Suprapubic skin (tissue), 4 donors: ENCODE measurements around the gene ATP2A3. TPM values are rescaled to one million over a fixed set of nuclear protein-coding genes. Genes with fewer than 3 reads are reported as not detected.
A peak's percentile ranks its signal among the peaks of the same experiment; 100 is the strongest.

Experiments
- DNase-seq, 2 donors: peaks; one replicate each; pipeline ENCODE4 v3.0.0-alpha.2; 2019; ENCODE audit warnings: low spot score in 2 of 2
- H3K27ac ChIP-seq: fragments of 200-600 bp; sonication (generic); one replicate; pipeline ENCODE4 v1.5.1; 2019
- H3K27me3 ChIP-seq: fragments of 200-600 bp; sonication (generic); one replicate; pipeline ENCODE4 v1.5.1; 2019
- H3K36me3 ChIP-seq: fragments of 200-600 bp; sonication (generic); one replicate; pipeline ENCODE4 v1.5.1; 2019
- H3K4me1 ChIP-seq: fragments of 200-600 bp; sonication (generic); one replicate; pipeline ENCODE4 v1.5.1; 2019
- H3K4me3 ChIP-seq: fragments of 200-600 bp; sonication (generic); one replicate; pipeline ENCODE4 v1.5.1; 2019; ENCODE audit warnings: mild to moderate bottlenecking
- H3K9me3 ChIP-seq: fragments of 200-600 bp; sonication (generic); one replicate; pipeline ENCODE4 v1.5.1; 2019
- EP300 ChIP-seq: sonication (generic); formaldehyde crosslinking; IDR thresholded peaks from one replicate; pipeline ENCODE4 v1.6.1; 2017; ENCODE audit warnings: antibody characterized with exemption
- POLR2A ChIP-seq, 2 donors: fragments of 450-650 bp; IDR thresholded peaks; one replicate each; pipeline ENCODE4 v1.6.1; 2017; ENCODE audit warnings: antibody characterized with exemption in 2 of 2, mild to moderate bottlenecking in 2 of 2, moderate library complexity in 2 of 2
- POLR2AphosphoS5 ChIP-seq, 3 donors: sonication (generic); formaldehyde crosslinking; IDR thresholded peaks; one replicate each; pipeline ENCODE4 v1.6.1; 2017; ENCODE audit warnings: antibody characterized with exemption in 3 of 3
- WGBS: methylation state at CpG from one replicate; pipeline ENCODE4 v1.1.5; 2018; 5-methylcytosine and 5-hydroxymethylcytosine counted together
- total RNA-seq, 4 donors: library from RNA; depleted of rRNA; stranded (reverse); fragments of >200 nt; gene quantifications; one replicate each; pipeline ENCODE4 v1.1.0, GENCODE V29; 2016
- TF ChIP-seq, protein P1 (sequence below), 2 donors: fragments of 200-600 bp in 1 of 2; fragments of 450-650 bp in 1 of 2; sonication (generic) in 1 of 2; IDR thresholded peaks; one replicate each; pipeline ENCODE4 v1.5.1; 2016 to 2019; ENCODE audit warnings: antibody characterized with exemption in 2 of 2, mild to moderate bottlenecking in 1 of 2, moderate library complexity in 1 of 2

The ATP2A3 gene
- total RNA-seq: 10 to 100 TPM; 22.4 to 61.7 (median 34.7) TPM

DNA sequence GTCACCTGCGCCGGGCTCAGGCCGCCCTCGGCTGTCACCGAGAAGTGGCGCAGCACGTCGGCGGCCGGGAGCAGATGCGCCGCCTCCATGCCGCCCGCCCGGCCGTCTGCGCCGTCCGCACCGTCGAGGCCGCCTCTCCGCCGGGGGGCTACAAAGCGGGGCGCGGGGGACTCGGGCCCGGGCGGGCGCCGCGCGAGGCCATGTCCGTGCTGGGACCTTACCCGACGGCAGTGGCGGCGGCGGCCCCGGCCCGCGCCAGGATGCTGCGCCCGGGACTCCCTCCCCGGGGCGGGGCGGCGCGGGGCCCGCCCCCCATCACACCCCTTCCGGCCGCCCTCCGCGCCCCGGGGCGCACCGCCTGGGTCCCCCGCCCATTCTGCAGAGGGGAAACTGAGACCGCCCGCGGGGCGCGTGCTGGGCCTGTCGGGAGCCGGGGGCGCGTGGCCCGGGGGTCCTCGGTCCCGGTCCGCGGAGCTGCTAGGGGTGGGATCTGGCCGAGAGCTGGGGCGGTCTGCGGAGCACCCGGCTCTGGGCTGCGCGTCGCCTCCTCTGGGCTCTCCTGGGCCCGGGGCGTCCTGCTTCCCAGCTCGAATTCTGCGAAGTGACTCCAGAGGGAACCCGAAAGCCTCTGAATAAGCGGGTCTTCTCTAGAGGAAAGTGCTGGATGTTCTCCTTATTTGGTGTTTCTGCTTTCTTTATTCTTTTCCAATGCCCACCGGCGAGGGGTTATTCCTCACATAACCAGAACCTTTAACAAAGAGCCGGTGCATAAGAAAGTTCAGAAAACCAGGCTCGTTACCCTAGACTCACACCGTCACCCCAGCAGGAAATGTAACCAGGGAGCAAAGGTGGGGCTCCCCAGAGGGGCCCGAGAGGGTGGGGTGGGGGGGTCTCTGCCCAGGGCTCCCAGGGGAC is at the start of gene ATP2A3:
Gene ATP2A3 (minus strand): TSS at position 235 of the 915 bp plus-strand sequence. CDS start 146 bp downstream, at position 89.
- peaks cover 29% of the 10 kb centered on the region for H3K27me3 ChIP-seq
- peak within 1 kb of the TSS; percentile 18 for H3K27ac ChIP-seq
- peaks cover 20% of the 10 kb centered on the region for H3K4me1 ChIP-seq
- TF ChIP-seq POLR2A (IDR thresholded peaks at IDR 0.05) (no peak), POLR2AphosphoS5 (IDR thresholded peaks at IDR 0.05) (no peak), EP300 (no peak)
- TF ChIP-seq, protein P1, sequence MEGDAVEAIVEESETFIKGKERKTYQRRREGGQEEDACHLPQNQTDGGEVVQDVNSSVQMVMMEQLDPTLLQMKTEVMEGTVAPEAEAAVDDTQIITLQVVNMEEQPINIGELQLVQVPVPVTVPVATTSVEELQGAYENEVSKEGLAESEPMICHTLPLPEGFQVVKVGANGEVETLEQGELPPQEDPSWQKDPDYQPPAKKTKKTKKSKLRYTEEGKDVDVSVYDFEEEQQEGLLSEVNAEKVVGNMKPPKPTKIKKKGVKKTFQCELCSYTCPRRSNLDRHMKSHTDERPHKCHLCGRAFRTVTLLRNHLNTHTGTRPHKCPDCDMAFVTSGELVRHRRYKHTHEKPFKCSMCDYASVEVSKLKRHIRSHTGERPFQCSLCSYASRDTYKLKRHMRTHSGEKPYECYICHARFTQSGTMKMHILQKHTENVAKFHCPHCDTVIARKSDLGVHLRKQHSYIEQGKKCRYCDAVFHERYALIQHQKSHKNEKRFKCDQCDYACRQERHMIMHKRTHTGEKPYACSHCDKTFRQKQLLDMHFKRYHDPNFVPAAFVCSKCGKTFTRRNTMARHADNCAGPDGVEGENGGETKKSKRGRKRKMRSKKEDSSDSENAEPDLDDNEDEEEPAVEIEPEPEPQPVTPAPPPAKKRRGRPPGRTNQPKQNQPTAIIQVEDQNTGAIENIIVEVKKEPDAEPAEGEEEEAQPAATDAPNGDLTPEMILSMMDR (IDR thresholded peaks at IDR 0.05): no peak
- H3K4me3 ChIP-seq: peak within 1 kb of the TSS; percentile 56
- WGBS: 2% methylated on average over 17 of the region's 92 CpGs
- no peaks in the 10 kb centered on the region for H3K9me3 ChIP-seq
- no peak for DNase-seq
- H3K36me3 ChIP-seq: no peaks in the 10 kb centered on the region

DNA sequence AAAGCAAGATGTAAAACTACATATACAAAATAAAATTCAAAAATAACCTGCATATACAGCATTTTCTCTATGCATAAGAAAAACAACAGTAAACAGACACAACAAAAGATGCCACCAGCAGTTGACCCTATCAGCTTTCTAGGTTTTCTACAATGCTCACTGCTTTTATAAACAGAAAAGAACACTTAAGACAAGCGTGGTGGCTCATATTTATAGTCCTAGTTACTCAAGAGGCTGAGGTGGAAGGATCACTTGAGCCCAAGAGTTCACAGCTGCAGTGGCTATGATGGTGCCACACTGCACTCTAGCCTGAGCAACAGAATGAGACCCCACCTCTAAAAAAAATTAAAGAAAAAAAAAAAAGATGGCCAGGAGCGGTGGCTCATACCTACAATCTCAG is 46.5 kb upstream of the ATP2A3 start:
- peak in 1 of 2 donors; percentile 31 for DNase-seq
- H3K36me3 ChIP-seq: peaks cover 96% of the 10 kb centered on the region
- 89% methylated on average over 2 of the region's 2 CpGs for WGBS

GRCh38 chr17:4009186-4009785 is 45.0 kb upstream of the ATP2A3 start:
- 71% methylated on average over 13 of the region's 17 CpGs for WGBS
- H3K4me3 ChIP-seq: no peak overlapping the region
- peaks cover 85% of the 10 kb centered on the region for H3K36me3 ChIP-seq
- no peak overlapping the region for H3K27ac ChIP-seq
- H3K4me1 ChIP-seq: peaks cover 8% of the 10 kb centered on the region
- no peaks in the 10 kb centered on the region for H3K9me3 ChIP-seq
- TF ChIP-seq, protein P1 (IDR thresholded peaks at IDR 0.05): no peak
- TF ChIP-seq POLR2A (IDR thresholded peaks at IDR 0.05) (no peak), POLR2AphosphoS5 (IDR thresholded peaks at IDR 0.05) (no peak), EP300 (no peak)
- H3K27me3 ChIP-seq: no peaks in the 10 kb centered on the region
- DNase-seq: peak in 1 of 2 donors; percentile 67

More for the DNA sequence above, 46.5 kb upstream of the ATP2A3 start:
- H3K4me3 ChIP-seq: no peak overlapping the region
- H3K27me3 ChIP-seq: no peaks in the 10 kb centered on the region
- H3K9me3 ChIP-seq: no peaks in the 10 kb centered on the region
- H3K4me1 ChIP-seq: no peaks in the 10 kb centered on the region
- TF ChIP-seq POLR2A (IDR thresholded peaks at IDR 0.05) (no peak), EP300 (no peak), POLR2AphosphoS5 (IDR thresholded peaks at IDR 0.05) (no peak)
- TF ChIP-seq, protein P1 (IDR thresholded peaks at IDR 0.05): no peak
- H3K27ac ChIP-seq: no peak overlapping the region

DNA sequence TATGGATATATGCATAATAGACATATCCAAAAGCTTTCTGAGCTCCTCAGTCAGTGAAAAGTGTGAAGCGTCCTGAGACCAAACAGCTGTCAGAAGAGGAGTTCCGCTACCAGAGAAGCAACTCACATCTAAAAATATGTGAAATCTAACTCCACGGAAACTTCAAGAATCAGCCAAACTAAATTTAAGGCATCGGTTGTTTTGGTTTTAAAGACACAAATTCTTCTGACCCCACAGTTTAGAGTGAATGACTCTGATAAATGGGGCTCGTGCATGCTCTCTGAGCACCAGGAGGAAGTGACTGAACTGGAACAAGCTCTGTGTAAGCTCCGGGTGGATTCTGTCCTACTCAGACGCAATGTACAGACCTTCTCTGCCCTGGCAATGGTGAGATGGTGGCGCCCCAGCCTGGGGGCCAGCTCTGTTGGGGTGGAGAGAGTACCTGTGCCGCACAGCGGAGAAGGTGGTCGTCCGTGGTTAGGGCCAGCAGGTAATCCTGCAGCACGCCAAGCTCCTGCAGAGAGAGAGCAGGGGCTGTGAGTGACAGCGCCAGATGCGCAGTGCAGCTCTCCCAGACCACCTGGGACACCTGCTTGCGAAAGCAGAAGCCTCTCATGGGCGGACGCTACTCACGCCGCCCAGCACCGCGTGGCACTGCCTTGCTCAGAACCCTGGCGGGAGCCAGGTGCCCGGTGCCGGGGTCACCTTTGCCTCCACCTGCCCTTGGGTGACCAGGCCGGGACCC is 44.4 kb upstream of the ATP2A3 start:
- no peaks in the 10 kb centered on the region for H3K9me3 ChIP-seq
- WGBS: 89% methylated on average over 23 of the region's 26 CpGs
- H3K36me3 ChIP-seq: peaks cover 79% of the 10 kb centered on the region
- H3K27ac ChIP-seq: peak overlapping the region; percentile 32
- TF ChIP-seq POLR2AphosphoS5 (IDR thresholded peaks at IDR 0.05) (no peak), EP300 (no peak), POLR2A (IDR thresholded peaks at IDR 0.05) (no peak)
- TF ChIP-seq, protein P1 (IDR thresholded peaks at IDR 0.05): no peak
- H3K27me3 ChIP-seq: no peaks in the 10 kb centered on the region
- peak in 1 of 2 donors; percentile 74 for DNase-seq
- peaks cover 10% of the 10 kb centered on the region for H3K4me1 ChIP-seq
- H3K4me3 ChIP-seq: no peak overlapping the region
